Osteoblast (primary cell): ENCODE data around the gene PDXDC1. TPM values are rescaled to one million over a fixed set of nuclear protein-coding genes. Genes with fewer than 3 reads are reported as not detected.
"Not testable (repeated sequence)": the region's sequence is repeated elsewhere in the genome, so short reads cannot be mapped to it uniquely, and the experiment has no call there.

Experiments used
- DNase-seq: peaks from one replicate; pipeline ENCODE4 v3.0.0; 2011; ENCODE audit warnings: low spot score, mixed read lengths; ENCODE audit not compliant: insufficient read length; ENCODE audit errors: missing footprints
- H2AFZ ChIP-seq: 2 replicates; pipeline ENCODE4 v1.6.0; 2011; ENCODE audit warnings: mild to moderate bottlenecking, low read length
- H3K27ac ChIP-seq: 2 replicates; pipeline ENCODE4 v1.5.1; 2011; ENCODE audit warnings: mild to moderate bottlenecking, low read depth, low read length, moderate library complexity
- H3K27me3 ChIP-seq: 2 replicates; pipeline ENCODE4 v1.6.0; 2012; ENCODE audit warnings: mild to moderate bottlenecking, control low read depth, inconsistent platforms, low read length, moderate library complexity; ENCODE audit not compliant: insufficient read depth
- H3K36me3 ChIP-seq: 2 replicates; pipeline ENCODE4 v1.5.1; 2011; ENCODE audit warnings: mild to moderate bottlenecking, low read length, control low read depth, moderate library complexity; ENCODE audit not compliant: insufficient read depth
- H3K4me1 ChIP-seq: 2 replicates; pipeline ENCODE4 v1.5.1; 2011; ENCODE audit warnings: mild to moderate bottlenecking, low read length, control low read depth, moderate library complexity; ENCODE audit not compliant: insufficient read depth
- H3K4me2 ChIP-seq: 2 replicates; pipeline ENCODE4 v1.6.0; 2011; ENCODE audit warnings: mild to moderate bottlenecking, low read length; ENCODE audit not compliant: insufficient read depth
- H3K4me3 ChIP-seq: fragments of 200-600 bp; sonication (generic); 3 replicates; pipeline ENCODE4 v1.5.1; 2012; ENCODE audit warnings: mild to moderate bottlenecking, low read length, inconsistent platforms; ENCODE audit not compliant: insufficient read depth
- H3K79me2 ChIP-seq: 2 replicates; pipeline ENCODE4 v1.6.0; 2012; ENCODE audit warnings: mild to moderate bottlenecking, low read length, control low read depth, inconsistent platforms; ENCODE audit not compliant: insufficient read depth
- H3K9me3 ChIP-seq: 2 replicates; pipeline ENCODE4 v1.5.1; 2011; ENCODE audit warnings: low read depth, low read length, control low read depth
- H4K20me1 ChIP-seq: 2 replicates; pipeline ENCODE4 v1.6.0; 2012; ENCODE audit warnings: mild to moderate bottlenecking, low read length, control low read depth; ENCODE audit not compliant: insufficient read depth
- total RNA-seq: library from RNA; depleted of rRNA; stranded (reverse); fragments of >200 nt; gene quantifications from 2 replicates; pipeline ENCODE4 v1.2.3, GENCODE V29; 2012

PDXDC1 gene
- total RNA-seq, 1 donor: 82.5 TPM

GRCh38 chr16:14971621-14972228 lies 3.1 kb upstream of the PDXDC1 start:
- Histone ChIP-seq H3K4me1 (peaks cover 12% of the 10 kb centered on the region), H3K79me2 (peaks cover 25% of the 10 kb centered on the region), H4K20me1 (peaks cover 11% of the 10 kb centered on the region)
- not testable (repeated sequence) for H3K4me2 ChIP-seq, H3K27ac ChIP-seq, H2AFZ ChIP-seq, H3K4me3 ChIP-seq, H3K36me3 ChIP-seq, H3K9me3 ChIP-seq, H3K27me3 ChIP-seq
- DNase-seq: peak; percentile 26

- peak overlapping the region; percentile 89 for H3K4me2 ChIP-seq
- peaks cover 12% of the 10 kb centered on the region for H3K4me1 ChIP-seq
- not testable (repeated sequence) for H3K36me3 ChIP-seq, H3K27ac ChIP-seq, DNase-seq, H3K9me3 ChIP-seq, H3K27me3 ChIP-seq
- H3K79me2 ChIP-seq: peaks cover 42% of the 10 kb centered on the region
- H3K4me3 ChIP-seq: peak overlapping the region; percentile 95
- H4K20me1 ChIP-seq: peaks cover 22% of the 10 kb centered on the region
- H2AFZ ChIP-seq: peak overlapping the region; percentile 87
Observed at GRCh38 chr16:14973785-14974322, 972 bp upstream of the PDXDC1 start.

GRCh38 chr16:14974331-14974655 lies 533 bp upstream of the PDXDC1 start:
- not testable (repeated sequence) for H3K9me3 ChIP-seq, H3K36me3 ChIP-seq, H3K27me3 ChIP-seq
- Histone ChIP-seq H3K79me2 (peaks cover 46% of the 10 kb centered on the region), H4K20me1 (peaks cover 26% of the 10 kb centered on the region), H3K4me1 (peaks cover 12% of the 10 kb centered on the region), H3K27ac (peak overlapping the region; percentile 90), H2AFZ (peak overlapping the region; percentile 87), H3K4me3 (peak overlapping the region; percentile 95), H3K4me2 (peak overlapping the region; percentile 89)
- peak; percentile 27 for DNase-seq

GRCh38 chr16:14975418-14976194 lies 780 bp downstream of the PDXDC1 start:
- peak; percentile 54 for DNase-seq
- Histone ChIP-seq H3K4me3 (peak overlapping the region; percentile 95), H3K27ac (peak overlapping the region; percentile 90), H2AFZ (peak overlapping the region; percentile 54), H4K20me1 (peaks cover 30% of the 10 kb centered on the region), H3K79me2 (peaks cover 59% of the 10 kb centered on the region), H3K4me1 (peaks cover 12% of the 10 kb centered on the region), H3K4me2 (peak overlapping the region; percentile 89)
- not testable (repeated sequence) for H3K27me3 ChIP-seq, H3K9me3 ChIP-seq, H3K36me3 ChIP-seq

DNA sequence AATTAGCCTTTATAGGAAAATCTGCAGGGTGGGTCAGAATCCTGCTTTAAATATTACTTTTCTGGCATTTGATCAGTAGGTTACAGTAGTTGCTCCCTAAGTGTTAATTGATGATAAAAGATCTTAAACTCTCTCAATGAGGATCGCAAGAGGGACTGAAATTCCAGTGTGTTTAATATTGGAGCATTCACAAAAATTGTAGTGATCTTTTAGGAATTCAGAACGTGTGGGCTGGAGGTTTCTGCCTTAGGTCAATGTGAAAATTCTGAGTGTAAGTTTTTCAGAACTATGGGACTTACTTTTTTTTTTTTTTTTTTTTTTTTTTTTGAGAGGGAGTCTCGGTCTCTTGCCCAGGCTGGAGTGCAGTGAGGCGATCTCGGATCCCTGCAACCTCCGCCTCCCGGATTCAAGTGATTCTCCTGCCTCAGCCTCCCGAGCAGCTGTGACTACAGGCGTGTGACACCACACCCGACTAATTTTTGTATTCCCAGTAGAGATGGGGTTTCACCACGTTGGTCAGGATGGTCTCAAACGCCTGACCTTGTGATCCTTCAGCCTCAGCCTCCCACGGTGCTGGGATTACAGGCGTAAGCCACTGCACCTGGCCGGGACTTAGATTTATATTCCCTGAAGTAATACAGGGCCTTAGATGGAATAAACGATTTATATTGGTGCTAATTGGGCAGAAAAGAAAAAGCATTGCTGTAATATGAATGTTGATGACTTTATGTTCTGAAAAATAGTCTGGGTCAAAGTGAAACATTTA lies 2.3 kb downstream of the PDXDC1 start:
- peaks cover 74% of the 10 kb centered on the region for H3K79me2 ChIP-seq
- H3K27ac ChIP-seq, H3K9me3 ChIP-seq, H3K27me3 ChIP-seq, H3K36me3 ChIP-seq, H2AFZ ChIP-seq: not testable (repeated sequence)
- H3K4me3 ChIP-seq: peak overlapping the region; percentile 95
- H3K4me2 ChIP-seq: peak overlapping the region; percentile 89
- peaks cover 12% of the 10 kb centered on the region for H3K4me1 ChIP-seq
- peaks cover 41% of the 10 kb centered on the region for H4K20me1 ChIP-seq
- peak; percentile 50 for DNase-seq

- Histone ChIP-seq H4K20me1 (peaks cover 46% of the 10 kb centered on the region), H3K79me2 (peaks cover 85% of the 10 kb centered on the region), H3K4me1 (peaks cover 12% of the 10 kb centered on the region)
- H3K27ac ChIP-seq, DNase-seq, H3K4me3 ChIP-seq, H3K9me3 ChIP-seq, H3K27me3 ChIP-seq, H3K36me3 ChIP-seq, H2AFZ ChIP-seq, H3K4me2 ChIP-seq: not testable (repeated sequence)
Observed at GRCh38 chr16:14978281-14978680, 3.5 kb downstream of the PDXDC1 start.

DNA sequence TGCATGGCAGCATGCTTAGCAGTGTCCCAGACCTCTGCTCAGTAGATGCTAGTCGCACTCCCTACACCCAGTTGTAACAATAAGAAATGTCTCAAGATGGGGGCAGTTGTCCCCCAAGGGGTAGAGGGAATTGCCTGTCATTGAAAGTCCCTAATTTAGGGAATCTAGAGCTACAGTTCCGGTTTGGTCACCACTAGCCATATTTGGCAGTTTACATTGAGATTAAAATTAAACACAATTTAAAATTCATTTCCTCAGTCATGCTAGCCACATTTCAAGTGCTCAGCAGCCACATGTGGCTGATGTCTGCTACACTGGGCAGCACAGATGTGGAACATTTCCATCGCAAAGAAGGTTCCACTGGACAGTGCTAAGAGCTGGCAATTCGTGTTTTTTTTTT lies 4.1 kb downstream of the PDXDC1 start:
- H3K4me3 ChIP-seq, H2AFZ ChIP-seq, H3K9me3 ChIP-seq, DNase-seq, H3K27me3 ChIP-seq, H3K36me3 ChIP-seq, H3K4me2 ChIP-seq, H3K27ac ChIP-seq: not testable (repeated sequence)
- peaks cover 91% of the 10 kb centered on the region for H3K79me2 ChIP-seq
- peaks cover 12% of the 10 kb centered on the region for H3K4me1 ChIP-seq
- H4K20me1 ChIP-seq: peaks cover 46% of the 10 kb centered on the region

- H3K4me1 ChIP-seq, H3K27me3 ChIP-seq, H3K36me3 ChIP-seq, H3K4me3 ChIP-seq, H3K27ac ChIP-seq, H2AFZ ChIP-seq, H3K9me3 ChIP-seq, H3K4me2 ChIP-seq: not testable (repeated sequence)
- peak; percentile 3 for DNase-seq
- Histone ChIP-seq H3K79me2 (peaks cover 89% of the 10 kb centered on the region), H4K20me1 (peaks cover 51% of the 10 kb centered on the region)
Observed at GRCh38 chr16:14981234-14981633, 6.4 kb downstream of the PDXDC1 start.
